Ectodermal cell (in vitro differentiated cells): ENCODE measurements around the gene SLIT3.

Source experiments
- H3K27ac ChIP-seq: 2 replicates; pipeline ENCODE4 v1.7.0; 2013; ENCODE audit warnings: mild to moderate bottlenecking, low read depth, low read length; ENCODE audit not compliant: insufficient read depth, poor library complexity, severe bottlenecking
- H3K27me3 ChIP-seq: 2 replicates; pipeline ENCODE4 v1.7.0; 2013; ENCODE audit warnings: mild to moderate bottlenecking, low read length; ENCODE audit not compliant: insufficient read depth, control insufficient read depth, poor library complexity, severe bottlenecking
- H3K36me3 ChIP-seq: one replicate; pipeline ENCODE4 v1.7.0; 2013; ENCODE audit warnings: low read length; ENCODE audit not compliant: control insufficient read depth, insufficient read depth
- H3K4me1 ChIP-seq: one replicate; pipeline ENCODE4 v1.7.0; 2013; ENCODE audit warnings: low read length; ENCODE audit not compliant: control insufficient read depth, insufficient read depth
- H3K4me3 ChIP-seq: 2 replicates; pipeline ENCODE4 v1.7.0; 2013; ENCODE audit warnings: low read depth, low read length, control low read depth; ENCODE audit not compliant: insufficient read depth
- H3K9me3 ChIP-seq: 2 replicates; pipeline ENCODE4 v1.7.0; 2013; ENCODE audit warnings: mild to moderate bottlenecking, low read length, moderate library complexity; ENCODE audit not compliant: control insufficient read depth
- WGBS, 2 experiments: methylation state at CpG; one replicate each; pipeline ENCODE4 v1.1.7; 2013; ENCODE audit warnings: missing lambda C conversion rate in 2 of 2; 5-methylcytosine and 5-hydroxymethylcytosine counted together

Gene SLIT3

DNA sequence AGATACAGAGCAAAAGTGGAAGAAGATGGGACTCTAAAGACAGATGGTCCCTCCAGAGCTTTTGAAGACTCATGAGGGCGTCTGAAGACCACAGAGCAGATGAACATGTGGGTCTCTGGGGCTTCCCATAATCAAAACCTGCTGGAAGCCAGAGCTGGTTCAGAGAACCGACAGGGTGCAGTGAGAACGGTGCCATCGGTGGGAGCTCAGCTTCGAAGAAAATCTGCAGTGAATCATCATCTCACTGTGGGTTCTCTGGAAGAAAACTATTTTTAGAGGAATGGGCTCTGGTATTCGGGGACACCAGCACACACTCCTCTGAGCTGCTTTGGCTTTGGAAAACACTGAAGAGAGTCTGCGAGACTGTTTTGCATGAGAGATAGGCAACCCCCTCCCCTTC lies 499.4 kb downstream of the SLIT3 start:
- Histone ChIP-seq H3K36me3 (no peaks in the 10 kb centered on the region), H3K4me1 (no peaks in the 10 kb centered on the region), H3K9me3 (no peaks in the 10 kb centered on the region), H3K27ac (no peak overlapping the region), H3K27me3 (no peaks in the 10 kb centered on the region), H3K4me3 (no peak overlapping the region)
- WGBS, 2 experiments: 94 to 95% methylated on average over 7 of the region's 7 CpGs

GRCh38 chr5:168800701-168801100 lies 500.2 kb downstream of the SLIT3 start:
- H3K9me3 ChIP-seq: no peaks in the 10 kb centered on the region
- 92% methylated on average over 2 to 3 of the region's 3 CpGs for WGBS, 2 experiments
- H3K36me3 ChIP-seq: no peaks in the 10 kb centered on the region
- no peak overlapping the region for H3K4me3 ChIP-seq
- no peak overlapping the region for H3K27ac ChIP-seq
- no peaks in the 10 kb centered on the region for H3K27me3 ChIP-seq
- H3K4me1 ChIP-seq: no peaks in the 10 kb centered on the region

- no peak overlapping the region for H3K27ac ChIP-seq
- H3K4me1 ChIP-seq: no peaks in the 10 kb centered on the region
- 86 to 93% methylated on average over 3 to 5 of the region's 5 CpGs for WGBS, 2 experiments
- H3K36me3 ChIP-seq: no peaks in the 10 kb centered on the region
- no peaks in the 10 kb centered on the region for H3K27me3 ChIP-seq
- H3K4me3 ChIP-seq: no peak overlapping the region
- H3K9me3 ChIP-seq: no peaks in the 10 kb centered on the region
These were observed 502.6 kb downstream of the SLIT3 start for GRCh38 chr5:168798065-168799023.

GRCh38 chr5:168796593-168797580 lies 504.1 kb downstream of the SLIT3 start:
- Histone ChIP-seq H3K27ac (no peak overlapping the region), H3K9me3 (no peaks in the 10 kb centered on the region), H3K4me1 (no peaks in the 10 kb centered on the region), H3K36me3 (no peaks in the 10 kb centered on the region), H3K4me3 (no peak overlapping the region), H3K27me3 (no peaks in the 10 kb centered on the region)
- WGBS, 2 experiments: 77 to 84% methylated on average over 12 of the region's 12 CpGs

- H3K36me3 ChIP-seq: no peaks in the 10 kb centered on the region
- no peak overlapping the region for H3K27ac ChIP-seq
- 86 to 88% methylated on average over 4 of the region's 4 CpGs for WGBS, 2 experiments
- H3K4me1 ChIP-seq: no peaks in the 10 kb centered on the region
- H3K27me3 ChIP-seq: no peaks in the 10 kb centered on the region
- H3K4me3 ChIP-seq: no peak overlapping the region
- H3K9me3 ChIP-seq: no peaks in the 10 kb centered on the region
These were observed 504.9 kb downstream of the SLIT3 start for GRCh38 chr5:168796000-168796399.

DNA sequence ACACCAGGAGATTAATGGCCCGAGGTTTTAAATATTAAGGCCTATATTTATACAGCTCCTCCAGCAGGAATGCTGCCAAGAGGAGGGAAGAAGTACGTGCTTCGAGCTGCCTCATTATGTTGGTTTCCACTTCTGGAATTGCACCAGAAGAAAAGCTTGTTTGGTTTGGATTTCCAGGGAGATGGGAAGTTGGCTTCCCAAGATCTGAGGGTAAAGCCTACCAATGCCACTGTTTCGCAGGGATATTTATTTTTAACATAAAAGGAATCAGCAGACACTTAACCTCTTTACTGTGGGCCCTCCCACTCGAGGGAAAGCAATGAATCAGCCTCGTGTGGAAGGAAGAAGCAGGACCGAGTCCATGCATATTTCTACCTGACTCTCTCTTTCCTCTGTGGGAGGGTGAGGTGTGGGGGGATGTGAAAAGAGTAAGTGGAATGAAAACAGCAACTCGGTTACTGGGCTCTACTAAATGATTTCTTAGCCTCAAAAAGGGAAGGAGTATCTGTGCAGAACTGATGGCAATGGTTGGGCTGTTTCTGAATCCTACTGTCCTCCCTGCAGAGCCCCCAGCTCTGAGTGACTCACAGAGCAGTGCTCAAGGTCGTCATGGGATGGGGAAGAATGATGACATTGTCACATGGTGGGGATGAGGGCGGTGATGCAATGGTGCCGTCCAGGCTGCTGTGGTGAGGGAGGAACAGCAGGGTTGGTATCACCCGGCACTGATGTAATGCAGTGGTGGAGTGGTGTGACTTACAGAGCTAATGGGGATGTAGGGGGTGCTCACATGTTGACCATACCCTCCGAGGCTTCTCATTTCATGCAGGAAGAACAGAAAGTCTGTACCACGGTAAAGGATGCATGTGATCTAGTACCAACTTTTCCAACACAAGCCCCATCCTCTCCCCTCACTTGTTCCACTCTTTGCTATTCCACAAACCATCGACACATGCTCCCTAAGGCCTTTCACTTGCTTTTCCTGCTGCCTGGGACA lies 506.8 kb downstream of the SLIT3 start:
- Histone ChIP-seq H3K4me1 (no peaks in the 10 kb centered on the region), H3K4me3 (no peak overlapping the region), H3K36me3 (no peaks in the 10 kb centered on the region), H3K27ac (no peak overlapping the region), H3K9me3 (no peaks in the 10 kb centered on the region), H3K27me3 (no peaks in the 10 kb centered on the region)
- 89% methylated on average over 15 of the region's 15 CpGs for WGBS, 2 experiments

DNA sequence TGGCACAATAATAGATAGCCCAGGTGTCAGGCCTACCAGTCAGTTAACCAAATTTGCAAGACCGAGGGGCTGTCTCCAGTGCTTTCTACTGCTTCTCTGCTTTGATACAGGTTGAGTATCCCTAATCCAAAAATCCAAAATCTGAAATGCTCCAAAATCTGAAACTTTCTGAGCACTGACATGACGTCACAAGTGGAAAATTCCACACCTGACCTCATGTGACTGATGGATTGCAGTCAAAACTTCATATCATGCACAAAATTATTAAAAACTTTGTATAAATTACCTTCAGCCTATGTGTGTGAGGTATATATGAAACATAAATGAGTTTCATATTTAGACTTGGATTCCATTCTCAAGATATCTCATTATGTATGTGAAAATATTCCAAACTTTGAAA lies 508.3 kb downstream of the SLIT3 start:
- Histone ChIP-seq H3K4me3 (no peak overlapping the region), H3K36me3 (no peaks in the 10 kb centered on the region), H3K9me3 (peaks cover 2% of the 10 kb centered on the region), H3K27me3 (no peaks in the 10 kb centered on the region), H3K27ac (no peak overlapping the region), H3K4me1 (no peaks in the 10 kb centered on the region)
- 85 to 92% methylated on average over 2 of the region's 2 CpGs for WGBS, 2 experiments

GRCh38 chr5:168790671-168791250 lies 510.2 kb downstream of the SLIT3 start:
- Histone ChIP-seq H3K27me3 (no peaks in the 10 kb centered on the region), H3K4me1 (no peaks in the 10 kb centered on the region), H3K9me3 (peaks cover 2% of the 10 kb centered on the region), H3K36me3 (no peaks in the 10 kb centered on the region), H3K4me3 (no peak overlapping the region), H3K27ac (no peak overlapping the region)
- 87 to 92% methylated on average over 13 of the region's 13 CpGs for WGBS, 2 experiments

DNA sequence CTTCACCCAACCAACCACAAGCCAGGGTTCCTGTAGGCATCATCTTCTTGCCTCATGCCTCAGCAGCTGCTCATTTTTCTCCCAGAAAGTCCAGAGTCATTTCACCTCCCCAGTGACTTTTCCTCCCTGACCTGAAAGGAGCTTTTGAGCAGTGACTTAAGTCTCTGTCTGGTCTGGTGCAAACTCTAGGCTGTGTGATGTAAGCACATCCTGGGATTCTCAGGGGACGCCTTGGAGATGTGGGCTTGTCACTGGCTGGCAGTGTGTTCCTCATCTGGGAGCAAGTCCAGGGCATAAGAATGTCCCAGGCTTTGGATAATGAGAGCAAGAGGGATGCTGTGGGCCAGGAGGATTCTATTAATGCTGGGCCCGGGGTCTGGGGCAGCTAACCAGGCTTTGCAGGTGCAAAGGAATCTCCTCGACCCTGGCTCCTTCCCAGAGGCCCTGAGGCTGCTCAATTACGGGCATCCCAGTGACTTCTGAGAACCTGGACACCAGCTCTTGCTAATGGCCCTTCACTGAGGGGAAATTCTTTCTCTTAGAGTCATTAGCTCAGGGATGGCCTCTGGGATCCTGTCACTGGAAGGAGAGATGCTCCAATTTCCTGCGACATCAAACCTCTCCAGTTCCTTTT lies 510.8 kb downstream of the SLIT3 start:
- no peaks in the 10 kb centered on the region for H3K27me3 ChIP-seq
- WGBS, 2 experiments: 94% methylated on average over 4 of the region's 5 CpGs
- H3K36me3 ChIP-seq: no peaks in the 10 kb centered on the region
- H3K27ac ChIP-seq: no peak overlapping the region
- H3K4me1 ChIP-seq: no peaks in the 10 kb centered on the region
- peaks cover 2% of the 10 kb centered on the region for H3K9me3 ChIP-seq
- no peak overlapping the region for H3K4me3 ChIP-seq
